Measurements from ENCODE around the gene ERI3. TPM values are rescaled to one million over a fixed set of nuclear protein-coding genes. Genes with fewer than 3 reads are reported as not detected.

Gene ERI3
- total and polyA plus RNA-seq, 9 of the 15 experiments (the other 6 are each of a cell fraction or from before 2014, with no cell fraction given) = 47.8 to 93.4 (median 67.2) TPM

- ATAC-seq (no peak), DNase-seq (ENCODE audit: extremely low read depth in 1 of 4, low spot score in 3 of 4) (no peak), FAIRE-seq (no peak)
- in situ Hi-C loops (cut with MboI) (no loop called here), intact Hi-C loops (cut with micrococcal nuclease) (no loop called here)
- ChIA-PET POLR2A (interaction anchor here (0.7 to 1.3 kb wide), 10 partner anchors 12 to 323 kb away, joined by 3 to 5 read pairs (median 3); no protein-coding TSS in a partner anchor), CTCF (ENCODE audit: low intra/inter-chr PET ratio) (interaction anchor here (0.7 kb wide), 1 partner anchor 93 kb away, joined by 3 read pairs; no protein-coding TSS in a partner anchor)
- Histone ChIP-seq H3K27me3 (ENCODE audit: control insufficient read depth in 2 of 2, insufficient read depth in 2 of 2, low read length in 2 of 2) (no peaks in the 10 kb centered on the region), H3K4me3 (no peak overlapping the region), H2AFZ (ENCODE audit: low read depth, low read length) (no peak overlapping the region), H3K9ac (ENCODE audit: insufficient read depth in 1 of 2, low read depth in 2 of 2, low read length in 2 of 2) (no peak overlapping the region), H3K36me3 (ENCODE audit: control insufficient read depth, insufficient read depth, low read length) (peaks cover 37% of the 10 kb centered on the region; the same call in 2 of the 3 replicates), H3K4me2 (ENCODE audit: insufficient read depth, low read length) (no peak overlapping the region), H3K4me1 (replicated peaks in 1 of 2; ENCODE audit: control insufficient read depth in 2 of 2, insufficient read depth in 2 of 2, low read length in 2 of 2) (no peaks in the 10 kb centered on the region), H3K79me2 (ENCODE audit: control insufficient read depth, insufficient read depth, low read length) (no peaks in the 10 kb centered on the region), H3K9me3 (replicated peaks; ENCODE audit: control insufficient read depth, insufficient read depth, low read depth, low read length) (no peaks in the 10 kb centered on the region), H4K20me1 (replicated peaks; ENCODE audit: control insufficient read depth, insufficient read depth, low read length) (no peaks in the 10 kb centered on the region; the same call in 1 of the 2 replicates), H3K27ac (ENCODE audit: extremely low read depth, low read depth, low read length) (no peak overlapping the region), H3K9me1 (ENCODE audit: control insufficient read depth, insufficient read depth, low read length) (peaks cover 6% of the 10 kb centered on the region)
- WGBS (ENCODE audit: insufficient coverage, low coverage, missing lambda C conversion rate) = 65% methylated on average over 2 of the region's 3 CpGs
- BruUV-seq (replicated peaks) = no TSS peak
- no peak for TF ChIP-seq ZNF655 (CRISPR knock-in tag; IDR thresholded peaks at IDR 0.05)
- TF ChIP-seq NR4A1 (CRISPR knock-in tag; IDR thresholded peaks at IDR 0.05) = no peak
- no peak for TF ChIP-seq NR4A1 (tag; IDR thresholded peaks at IDR 0.05)
- no peak for TF ChIP-seq IFI16 (CRISPR knock-in tag; IDR thresholded peaks at IDR 0.05)
- no peak for TF ChIP-seq SRF (CRISPR knock-in tag; IDR thresholded peaks at IDR 0.05)
- no peak for TF ChIP-seq BCL6 (CRISPR knock-in tag; IDR thresholded peaks at IDR 0.05)
- no peak for TF ChIP-seq HNRNPH1 (optimal IDR thresholded peaks at IDR 0.05; ENCODE audit: low read depth, low read length)
- TF ChIP-seq ZBTB7A (IDR thresholded peaks at IDR 0.05; ENCODE audit: borderline replicate concordance, control insufficient read depth, low read depth, low read length) = no peak
- no peak for TF ChIP-seq RREB1 (CRISPR knock-in tag; IDR thresholded peaks at IDR 0.05)
- TF ChIP-seq CREB5 (CRISPR knock-in tag; IDR thresholded peaks at IDR 0.05) = no peak
- no peak for TF ChIP-seq NUFIP1 (IDR thresholded peaks at IDR 0.05; ENCODE audit: partially characterized antibody)
- no peak for TF ChIP-seq SREBF2 (CRISPR knock-in tag; IDR thresholded peaks at IDR 0.05)
- TF ChIP-seq PKNOX1 (IDR thresholded peaks at IDR 0.05) = no peak
- no peak for TF ChIP-seq PRPF4 (IDR thresholded peaks at IDR 0.05; ENCODE audit: insufficient read depth, low read depth, low read length, poor library complexity, severe bottlenecking)
These were observed 32.7 kb downstream of the ERI3 start for GRCh38 chr1:44322367-44322766.
